Measurements from ENCODE around the gene S100A16. TPM values are rescaled to one million over a fixed set of nuclear protein-coding genes. Genes with fewer than 3 reads are reported as not detected.

S100A16 gene
- total and polyA plus RNA-seq, 4 donors = 70.6 to 182 (median 141) TPM

GRCh38 chr1:153626477-153626903 lies 13.6 kb upstream of the S100A16 start:
- H3K9ac ChIP-seq (ENCODE audit: insufficient read depth in 1 of 2, low read length in 2 of 2) = peak overlapping the region in 1 of 2 donors; percentile 93
- no peaks in the 10 kb centered on the region for H3K27me3 ChIP-seq (ENCODE audit: control insufficient read depth in 3 of 3, insufficient read depth in 3 of 3, low read length in 2 of 3)
- no peaks in the 10 kb centered on the region for H3K9me3 ChIP-seq (ENCODE audit: control insufficient read depth in 4 of 4, insufficient read depth in 3 of 4, low read length in 3 of 4)
- peaks cover 0 to 9% (median 1%) of the 10 kb centered on the region in 4 donors for H3K36me3 ChIP-seq (ENCODE audit: control insufficient read depth in 4 of 4, insufficient read depth in 4 of 4, low read length in 4 of 4)
- peak overlapping the region; percentile 88 to 95 for H3K27ac ChIP-seq (ENCODE audit: low read depth in 1 of 2, low read length in 1 of 2)
- no peak for DNase-seq
- ATAC-seq (ENCODE audit: insufficient read depth, low FRiP score) = no peak
- no peak for TF ChIP-seq CTCF (IDR thresholded peaks at IDR 0.05; ENCODE audit: control extremely low read depth, extremely low read depth)
- H3K4me3 ChIP-seq = peak overlapping the region; percentile 49
- WGBS, 2 donors = 53 to 73% methylated on average over 3 of the region's 3 CpGs
- H3K4me1 ChIP-seq (ENCODE audit: control insufficient read depth in 5 of 5, insufficient read depth in 5 of 5, low read length in 5 of 5) = peaks cover 9 to 33% (median 18%) of the 10 kb centered on the region in 5 donors

GRCh38 chr1:153624965-153625611 lies 12.2 kb upstream of the S100A16 start:
- no peaks in the 10 kb centered on the region for H3K9me3 ChIP-seq (ENCODE audit: control insufficient read depth in 4 of 4, insufficient read depth in 3 of 4, low read length in 3 of 4)
- ATAC-seq (ENCODE audit: insufficient read depth, low FRiP score) = no peak
- TF ChIP-seq CTCF (IDR thresholded peaks at IDR 0.05; ENCODE audit: control extremely low read depth, extremely low read depth) = no peak
- no peak overlapping the region for H3K27ac ChIP-seq (ENCODE audit: low read depth in 1 of 2, low read length in 1 of 2)
- H3K36me3 ChIP-seq (ENCODE audit: control insufficient read depth in 4 of 4, insufficient read depth in 4 of 4, low read length in 4 of 4) = peaks cover 0 to 9% (median 3%) of the 10 kb centered on the region in 4 donors
- no peaks in the 10 kb centered on the region for H3K27me3 ChIP-seq (ENCODE audit: control insufficient read depth in 3 of 3, insufficient read depth in 3 of 3, low read length in 2 of 3)
- no peak overlapping the region for H3K4me3 ChIP-seq
- no peak overlapping the region for H3K9ac ChIP-seq (ENCODE audit: insufficient read depth in 1 of 2, low read length in 2 of 2)
- WGBS, 2 donors = 88 to 93% methylated on average over 10 of the region's 10 CpGs
- peaks cover 4 to 33% (median 13%) of the 10 kb centered on the region in 5 donors for H3K4me1 ChIP-seq (ENCODE audit: control insufficient read depth in 5 of 5, insufficient read depth in 5 of 5, low read length in 5 of 5)
- no peak for DNase-seq

GRCh38 chr1:153623101-153623500 lies 10.2 kb upstream of the S100A16 start:
- no peak overlapping the region for H3K9ac ChIP-seq (ENCODE audit: insufficient read depth in 1 of 2, low read length in 2 of 2)
- DNase-seq = no peak
- peaks cover 0 to 28% (median 10%) of the 10 kb centered on the region in 5 donors for H3K4me1 ChIP-seq (ENCODE audit: control insufficient read depth in 5 of 5, insufficient read depth in 5 of 5, low read length in 5 of 5)

More at GRCh38 chr1:153623101-153623500, 10.2 kb upstream of the S100A16 start:
- no peak for TF ChIP-seq CTCF (IDR thresholded peaks at IDR 0.05; ENCODE audit: control extremely low read depth, extremely low read depth)
- no peaks in the 10 kb centered on the region for H3K27me3 ChIP-seq (ENCODE audit: control insufficient read depth in 3 of 3, insufficient read depth in 3 of 3, low read length in 2 of 3)
- ATAC-seq (ENCODE audit: insufficient read depth, low FRiP score) = no peak
- H3K9me3 ChIP-seq (ENCODE audit: control insufficient read depth in 4 of 4, insufficient read depth in 3 of 4, low read length in 3 of 4) = no peaks in the 10 kb centered on the region
- peaks cover 2 to 10% (median 4%) of the 10 kb centered on the region in 4 donors for H3K36me3 ChIP-seq (ENCODE audit: control insufficient read depth in 4 of 4, insufficient read depth in 4 of 4, low read length in 4 of 4)
- H3K27ac ChIP-seq (ENCODE audit: low read depth in 1 of 2, low read length in 1 of 2) = no peak overlapping the region
- WGBS, 2 donors = 57 to 74% methylated on average over 7 of the region's 7 CpGs
- H3K4me3 ChIP-seq = no peak overlapping the region

All from lung (tissue), 12 donors.